Stimulated activated CD4-positive, alpha-beta T cell treated with anti-CD3 and anti-CD28 coated beads, TNF-alpha, amount 100 ng/mL, for 48 hours (primary cell): ENCODE measurements around the gene PMVK.

ENCODE experiments used
- DNase-seq, 3 donors: peaks; one replicate each; pipeline ENCODE4 v3.0.0-alpha.2; 2020; ENCODE audit warnings: low read depth in 3 of 3

The PMVK gene

GRCh38 chr1:154881820-154882535, 54.5 kb downstream of the PMVK start:
- no peak for DNase-seq

GRCh38 chr1:154880671-154881070, 55.8 kb downstream of the PMVK start:
- no peak for DNase-seq

- DNase-seq: no peak
Measured at GRCh38 chr1:154879038-154879421, 57.5 kb downstream of the PMVK start.

GRCh38 chr1:154878371-154879037, 58.0 kb downstream of the PMVK start:
- peak; percentile 48 to 63 (median 59) for DNase-seq

GRCh38 chr1:154877370-154877974, 59.0 kb downstream of the PMVK start:
- no peak for DNase-seq

GRCh38 chr1:154876842-154877369, 59.6 kb downstream of the PMVK start:
- no peak for DNase-seq
